Right lobe of liver (tissue), 6 donors: ENCODE data around the gene TST. TPM values are rescaled to one million over a fixed set of nuclear protein-coding genes. Genes with fewer than 3 reads are reported as not detected.

Experiments
- ATAC-seq, 4 donors: fragments of 200-7000 bp; cut with Tn5 transposase; one replicate each; pipeline ENCODE4 v1.9.1; 2020; ENCODE audit warnings: mild to moderate bottlenecking in 4 of 4, moderate library complexity in 4 of 4
- DNase-seq, 3 donors: peaks; one replicate each; pipeline ENCODE4 v3.0.0-alpha.2; 2020
- H3K27ac ChIP-seq, 3 donors: fragments of 200-600 bp; one replicate each; pipeline ENCODE4 v1.8.0; 2022
- H3K27me3 ChIP-seq, 2 donors: fragments of 200-600 bp; one replicate each; pipeline ENCODE4 v1.8.0; 2022
- H3K36me3 ChIP-seq, 4 donors: fragments of 200-600 bp; sonication (generic) in 1 of 4; one replicate each; pipeline versions ENCODE4 v1.5.1 to v1.8.0; 2017 to 2022; ENCODE audit warnings: control low read depth in 1 of 4
- H3K4me1 ChIP-seq, 4 donors: fragments of 200-600 bp; sonication (generic) in 1 of 4; one replicate each; pipeline versions ENCODE4 v1.5.1 to v1.8.0; 2017 to 2022; ENCODE audit warnings: control low read depth in 1 of 4
- H3K4me3 ChIP-seq, 3 donors: fragments of 200-600 bp; one replicate each; pipeline ENCODE4 v1.8.0; 2022
- H3K9me3 ChIP-seq, 4 donors: fragments of 200-600 bp; sonication (generic) in 1 of 4; one replicate each; pipeline versions ENCODE4 v1.5.1 to v1.8.0; 2017 to 2022; ENCODE audit warnings: control low read depth in 1 of 4
- CTCF ChIP-seq, 4 donors: fragments of 200-600 bp in 3 of 4; fragments of 450-650 bp in 1 of 4; IDR thresholded peaks; one replicate each; pipeline versions ENCODE4 v1.5.1 to v1.8.0; 2016 to 2022; ENCODE audit warnings: antibody characterized with exemption in 4 of 4, mild to moderate bottlenecking in 2 of 4
- POLR2A ChIP-seq: fragments of 450-650 bp; IDR thresholded peaks from one replicate; pipeline ENCODE4 v1.6.1; 2017; ENCODE audit warnings: antibody characterized with exemption, mild to moderate bottlenecking
- WGBS: methylation state at CpG from one replicate; pipeline ENCODE4 v1.1.6; 2018; ENCODE audit warnings: low coverage, low lambda C conversion rate; ENCODE audit not compliant: insufficient coverage; ENCODE audit errors: missing lambda C conversion rate; 5-methylcytosine and 5-hydroxymethylcytosine counted together
- intact Hi-C, 2 donors: fragments of 100-400 bp; cut with DNase I; formaldehyde crosslinking; loops; one replicate each; pipeline versions ENCODE4 v1.11.2 to v1.14.1; 2022
- total RNA-seq, 6 experiments: library from RNA; depleted of rRNA in 2 of 6; stranded (reverse); fragments of >200 nt in 2 of 6; fragmentation: NEBNext Ultra II Directional in 3 of 6; extraction: Animal tissue kit (Norgen Biotek cat#: 25700) in 3 of 6; gene quantifications; one replicate each; pipeline versions ENCODE4 v1.1.0 to v1.2.4, GENCODE V29; 2016 to 2023
- donor health status: DM: no; HTN: yes; CAD: no.
- donor health status: DM: no; HTN: no; CAD: no.
- donor health status: DM: no; HTN: no; CAD: no.
- donor health status: DM: no; HTN: yes; CAD: no.
- donor health status: DM: no; HTN: yes; CAD: no.

Gene TST
- total RNA-seq, 6 experiments from 2014 or later = 223 to 355 (median 321) TPM

- peaks cover 0 to 34% (median 12%) of the 10 kb centered on the region in 4 donors for H3K4me1 ChIP-seq
- intact Hi-C loops = no loop called here
- peak in 2 of 4 donors; percentile 3 to 28 for ATAC-seq
- WGBS = 48% methylated on average over 2 of the region's 2 CpGs
- TF ChIP-seq POLR2A (no peak), CTCF (IDR thresholded peaks at IDR 0.05) (no peak)
- H3K9me3 ChIP-seq = no peaks in the 10 kb centered on the region
- no peak overlapping the region for H3K27ac ChIP-seq
- H3K4me3 ChIP-seq = no peak overlapping the region
- H3K36me3 ChIP-seq = no peaks in the 10 kb centered on the region
- peak in 1 of 3 donors; percentile 38 for DNase-seq
- no peaks in the 10 kb centered on the region for H3K27me3 ChIP-seq
Observed at GRCh38 chr22:37008365-37008764, 10.9 kb downstream of the TST start.

- intact Hi-C loops = no loop called here
- Histone ChIP-seq H3K27ac (no peak overlapping the region), H3K9me3 (no peaks in the 10 kb centered on the region), H3K27me3 (no peaks in the 10 kb centered on the region), H3K4me1 (peaks cover 0 to 27% (median 8%) of the 10 kb centered on the region in 4 donors), H3K36me3 (no peaks in the 10 kb centered on the region), H3K4me3 (no peak overlapping the region)
- WGBS = 31% methylated on average over 2 of the region's 2 CpGs
- DNase-seq (no peak), ATAC-seq (no peak)
- no peak for TF ChIP-seq POLR2A
- TF ChIP-seq CTCF (IDR thresholded peaks at IDR 0.05) = no peak
Observed at GRCh38 chr22:37007651-37008050, 11.6 kb downstream of the TST start.

GRCh38 chr22:37002633-37003032 is 16.6 kb downstream of the TST start:
- WGBS = 90% methylated on average over 4 of the region's 7 CpGs
- intact Hi-C loops = no loop called here
- TF ChIP-seq CTCF (IDR thresholded peaks at IDR 0.05) (no peak), POLR2A (no peak)
- Histone ChIP-seq H3K4me1 (no peaks in the 10 kb centered on the region), H3K4me3 (no peak overlapping the region), H3K27me3 (no peaks in the 10 kb centered on the region), H3K27ac (no peak overlapping the region), H3K36me3 (no peaks in the 10 kb centered on the region), H3K9me3 (no peaks in the 10 kb centered on the region)
- DNase-seq (peak in 1 of 3 donors; percentile 37), ATAC-seq (no peak)

GRCh38 chr22:37001826-37002225 is 17.4 kb downstream of the TST start:
- ATAC-seq (no peak), DNase-seq (peak in 1 of 3 donors; percentile 37)
- 94% methylated on average over 3 of the region's 12 CpGs for WGBS
- H3K27ac ChIP-seq = no peak overlapping the region
- H3K4me3 ChIP-seq = no peak overlapping the region
- intact Hi-C loops = no loop called here
- H3K9me3 ChIP-seq = no peaks in the 10 kb centered on the region
- TF ChIP-seq CTCF (IDR thresholded peaks at IDR 0.05) = no peak
- no peak for TF ChIP-seq POLR2A
- no peaks in the 10 kb centered on the region for H3K36me3 ChIP-seq
- H3K4me1 ChIP-seq = no peaks in the 10 kb centered on the region
- H3K27me3 ChIP-seq = no peaks in the 10 kb centered on the region
